NCI-H2029 treated with DMSO at 0.1 percent for 48 hours (cell line): ENCODE results near the gene PRDX2.
"Not testable (repeated sequence)": the region's sequence is repeated elsewhere in the genome, so short reads cannot be mapped to it uniquely, and the experiment has no call there.

Experiments
- DNase-seq: peaks from one replicate; lab custom pipeline; 2025; lab: John Stamatoyannopoulos, UW

PRDX2 gene

GRCh38 chr19:12801466-12802266 is at the start of gene PRDX2, which contains the start of gene THSD8:
TSS of gene PRDX2 (minus strand) at chr19:12801800. CDS start at chr19:12801261, 539 bp downstream.
TSS of gene THSD8 (plus strand) at chr19:12802069. CDS start at chr19:12802072, 3 bp downstream.
- peak; percentile 63 for DNase-seq

- DNase-seq: peak; percentile 16
These were observed 45.8 kb upstream of the PRDX2 start for GRCh38 chr19:12847159-12848139.

DNA sequence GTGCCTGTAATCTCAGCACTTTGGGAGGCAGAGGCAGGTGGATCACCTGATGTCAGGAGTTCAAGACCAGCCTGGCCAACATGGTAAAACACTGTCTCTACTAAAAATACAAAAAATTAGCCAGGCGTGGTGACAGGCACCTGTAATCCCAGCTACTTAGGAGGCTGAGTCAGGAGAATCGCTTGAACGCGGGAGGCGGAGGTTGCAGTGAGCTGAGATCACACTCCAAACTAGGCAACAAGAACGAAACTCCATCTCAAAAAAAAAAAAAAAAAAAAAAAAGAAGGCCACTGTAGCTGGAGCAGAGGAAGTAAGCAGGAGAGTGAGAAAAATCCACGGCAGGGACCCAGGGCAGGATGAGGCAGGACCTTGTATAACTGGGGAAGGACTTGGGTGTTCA is 45.0 kb upstream of the PRDX2 start:
- DNase-seq: not testable (repeated sequence)

DNA sequence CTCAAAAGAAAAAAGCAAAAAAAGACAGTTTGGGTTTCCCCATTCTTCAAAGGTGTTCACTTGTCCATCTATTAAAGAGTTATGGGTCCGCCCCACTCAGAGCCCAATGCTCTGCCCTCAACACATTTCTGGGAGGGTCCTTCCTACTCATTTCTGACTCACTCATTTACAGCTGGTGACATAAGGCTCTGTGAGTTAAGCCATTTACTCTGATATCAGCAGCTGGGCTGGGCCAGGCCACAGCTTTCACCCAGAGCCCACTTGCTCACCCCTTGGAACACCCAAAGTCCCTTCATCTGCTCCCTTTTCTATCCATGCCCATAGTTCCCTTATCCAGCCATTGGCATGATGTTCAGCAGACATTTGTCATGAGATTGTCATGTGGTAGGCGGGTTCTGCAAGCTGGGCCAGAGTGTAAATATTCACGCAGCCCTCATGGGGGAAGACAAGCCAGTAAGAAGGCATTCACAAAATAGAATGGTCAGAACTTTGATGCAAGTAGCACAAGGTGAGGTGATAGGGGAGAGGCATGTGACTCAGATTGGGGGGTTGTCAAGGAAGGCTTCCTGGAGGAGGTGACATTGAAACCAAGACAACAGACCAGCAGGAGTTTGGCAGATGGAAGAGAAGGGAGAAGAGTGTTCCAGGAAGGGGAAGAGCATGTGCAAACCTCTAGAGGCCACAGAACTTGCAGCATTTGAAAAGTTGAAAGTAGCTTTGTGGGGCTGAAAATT is 42.6 kb upstream of the PRDX2 start:
- DNase-seq: no peak

DNA sequence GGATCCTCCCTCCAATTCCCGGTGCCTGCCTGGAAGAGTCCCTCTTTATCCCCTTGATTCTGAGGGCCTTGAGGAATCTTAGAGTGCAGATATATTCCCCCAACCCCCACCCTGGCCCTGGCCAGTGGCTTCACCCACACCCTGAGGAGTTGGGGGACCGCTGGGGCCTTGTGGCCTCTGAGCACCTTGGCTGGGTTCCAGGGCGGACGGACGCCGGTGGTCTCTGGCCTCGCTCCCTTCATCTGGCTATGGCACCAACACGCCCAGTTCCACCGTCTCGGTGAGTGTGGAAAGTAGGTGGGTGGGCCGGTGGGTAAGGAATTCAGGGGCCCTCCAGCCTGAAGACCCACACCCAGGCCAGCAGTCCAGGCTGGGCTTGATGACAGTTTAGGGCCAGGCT is 41.7 kb upstream of the PRDX2 start:
- DNase-seq: no peak

DNA sequence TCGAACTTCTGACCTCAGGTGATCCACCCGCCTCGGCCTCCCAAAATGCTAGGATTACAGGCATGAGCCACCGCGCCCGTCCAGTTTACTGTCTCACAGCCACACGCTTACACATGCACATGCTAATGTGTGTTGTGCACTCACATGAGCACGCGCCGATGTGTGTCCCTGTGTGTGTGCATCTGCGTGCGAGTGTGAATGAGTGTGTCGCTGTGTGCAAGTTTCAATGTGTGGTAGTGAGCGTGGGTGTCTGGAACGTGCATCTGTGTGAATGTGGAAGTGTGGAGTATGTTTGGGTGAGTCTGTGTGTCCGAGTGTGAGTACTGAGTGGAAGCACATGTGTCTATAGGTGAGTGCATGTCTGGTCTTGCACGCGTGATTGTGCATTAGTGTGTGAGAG is 40.9 kb upstream of the PRDX2 start:
- no peak for DNase-seq

- DNase-seq: peak; percentile 54
These were observed 39.5 kb upstream of the PRDX2 start for GRCh38 chr19:12841094-12841493.

DNA sequence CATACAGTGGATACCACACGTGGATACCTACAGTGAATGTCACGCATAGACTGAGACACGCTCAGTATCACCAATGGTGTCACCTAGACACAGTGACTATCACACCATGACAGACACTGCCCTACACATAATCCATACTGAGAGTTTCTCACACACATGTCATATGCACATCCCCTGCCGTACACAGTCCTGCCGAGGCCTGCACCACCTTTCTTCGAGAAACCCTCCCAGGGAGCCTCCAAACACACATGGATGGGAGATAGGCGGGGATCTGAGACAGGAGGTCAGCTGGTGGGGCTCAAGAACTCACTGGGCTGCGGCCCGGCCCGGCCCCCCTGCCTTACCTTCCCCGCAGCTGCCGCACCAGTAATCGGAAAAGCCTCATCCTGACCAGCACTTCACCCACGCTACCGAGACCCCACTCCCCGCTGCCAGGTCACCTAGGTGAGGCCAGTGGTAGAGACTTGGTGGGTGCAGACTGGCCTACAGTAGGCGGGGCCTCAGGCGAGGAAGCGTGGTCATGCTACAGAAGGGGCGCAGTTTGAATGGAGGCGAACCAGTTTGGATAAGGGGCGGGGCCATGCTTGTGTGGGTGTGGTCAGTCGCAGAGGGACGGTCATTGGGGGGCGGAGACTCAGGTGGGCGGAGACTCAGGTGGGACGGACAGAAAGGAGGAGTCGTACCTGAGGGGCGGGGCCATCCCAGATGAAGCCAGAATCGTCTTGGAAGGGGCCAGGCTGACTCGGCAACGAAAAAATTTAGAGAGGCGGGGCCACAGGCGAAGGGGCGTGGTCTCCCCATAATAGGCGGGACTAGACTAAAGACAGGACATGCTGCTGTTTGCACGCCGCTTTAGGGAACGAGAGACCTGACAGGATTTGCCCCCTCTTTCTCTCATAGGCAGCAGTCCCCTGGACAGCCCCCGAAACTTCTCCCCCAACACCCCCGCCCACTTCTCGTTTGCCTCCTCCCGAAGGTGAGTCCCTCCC is 38.8 kb upstream of the PRDX2 start:
- DNase-seq: peak; percentile 89

- DNase-seq: peak; percentile 7
These were observed 37.5 kb upstream of the PRDX2 start for GRCh38 chr19:12838886-12839756.

- DNase-seq: no peak
These were observed 36.7 kb upstream of the PRDX2 start, which contains the start of gene MAST1 for GRCh38 chr19:12838182-12838885. TSS of gene MAST1 (plus strand) at chr19:12838515. CDS start at chr19:12838573, 58 bp downstream.

DNA sequence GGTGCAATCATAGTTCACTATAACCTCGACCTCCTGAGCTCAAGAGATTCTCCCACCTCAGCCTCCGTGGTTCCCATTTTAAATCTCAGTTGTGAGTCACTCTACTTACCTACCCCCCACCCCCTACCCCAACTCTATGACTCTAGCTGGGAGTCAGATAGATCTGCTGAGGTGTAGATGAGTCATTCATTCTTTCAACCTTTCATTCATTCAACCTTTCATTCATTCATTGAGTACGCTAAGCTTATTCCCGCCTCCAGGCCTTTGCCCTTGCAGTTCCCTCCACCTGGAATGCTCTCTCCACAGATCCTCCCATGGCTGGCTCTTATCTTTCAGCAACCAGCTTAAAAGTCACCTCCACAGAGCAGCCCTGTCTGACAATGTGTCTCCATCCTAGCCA is 35.6 kb upstream of the PRDX2 start:
- no peak for DNase-seq

- DNase-seq: no peak
These were observed 34.9 kb upstream of the PRDX2 start for GRCh38 chr19:12836529-12836863.

- peak; percentile 42 for DNase-seq
These were observed 33.6 kb upstream of the PRDX2 start for GRCh38 chr19:12834976-12835757.

DNA sequence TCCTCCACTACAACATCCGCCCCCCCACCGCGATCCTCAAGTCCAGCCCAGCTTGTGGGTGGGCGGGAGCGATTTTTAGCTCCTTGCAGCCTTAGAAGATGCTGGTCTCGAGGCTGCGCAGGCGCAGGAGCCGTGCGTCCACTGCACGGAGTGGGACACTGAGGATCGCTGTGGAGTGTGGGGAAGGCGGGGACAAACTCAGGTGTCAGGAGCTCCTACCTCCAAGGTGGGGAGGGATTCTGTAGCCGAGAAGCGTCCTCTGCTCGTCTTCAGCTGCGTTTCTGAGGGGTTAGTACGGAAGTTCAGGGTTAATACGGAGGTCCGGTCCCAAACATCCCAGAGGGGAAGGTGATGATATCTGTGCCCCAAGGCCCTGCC is 33.0 kb upstream of the PRDX2 start, which contains the start of gene RTBDN:
TSS of gene RTBDN (minus strand) at position 14 of the 378 bp plus-strand sequence. CDS start 4,600 bp downstream, outside the sequence.
- peak; percentile 12 for DNase-seq

DNA sequence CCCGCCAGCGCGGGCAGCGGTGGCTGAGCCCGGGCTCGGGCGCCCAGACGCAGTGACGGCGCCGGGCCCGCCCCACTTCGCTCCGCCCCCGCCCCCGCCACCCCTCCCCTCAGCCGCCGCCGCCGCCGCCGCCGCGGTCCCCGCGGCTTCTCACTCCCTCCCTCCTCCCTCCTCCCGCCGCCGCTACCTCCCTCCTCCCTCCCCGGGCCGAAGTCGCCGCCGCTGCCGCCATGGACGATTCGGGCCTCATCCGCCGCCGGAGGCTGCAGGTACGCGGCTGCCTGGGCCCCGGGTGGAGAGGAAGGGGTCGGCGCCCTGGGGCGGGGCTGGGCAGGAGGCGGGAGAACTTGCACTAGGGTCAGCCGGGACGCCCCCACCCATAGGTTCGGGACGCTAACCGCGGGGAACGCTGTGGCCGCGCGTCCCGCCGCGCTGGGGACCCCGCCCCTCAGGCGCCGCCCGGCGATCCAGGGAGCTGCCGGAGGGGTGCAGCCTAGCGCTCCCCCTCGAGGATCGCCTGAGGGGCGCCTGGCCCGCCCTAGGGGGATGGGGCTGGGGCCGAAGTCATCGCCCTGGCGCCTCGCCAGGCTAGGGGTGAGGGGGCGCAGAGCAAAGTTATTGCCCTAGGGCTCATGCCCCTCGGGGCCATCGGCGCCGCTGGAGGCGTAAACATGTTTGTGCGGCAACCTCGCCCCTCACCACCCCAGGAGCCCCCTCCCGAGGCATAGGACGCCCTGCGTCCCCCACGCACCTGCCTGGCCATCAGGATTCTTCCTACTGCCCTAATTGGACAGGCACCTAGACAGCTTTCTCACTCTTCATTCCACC is 32.4 kb upstream of the PRDX2 start:
- no peak for DNase-seq

GRCh38 chr19:12833418-12833737 is 31.8 kb upstream of the PRDX2 start:
- no peak for DNase-seq

DNA sequence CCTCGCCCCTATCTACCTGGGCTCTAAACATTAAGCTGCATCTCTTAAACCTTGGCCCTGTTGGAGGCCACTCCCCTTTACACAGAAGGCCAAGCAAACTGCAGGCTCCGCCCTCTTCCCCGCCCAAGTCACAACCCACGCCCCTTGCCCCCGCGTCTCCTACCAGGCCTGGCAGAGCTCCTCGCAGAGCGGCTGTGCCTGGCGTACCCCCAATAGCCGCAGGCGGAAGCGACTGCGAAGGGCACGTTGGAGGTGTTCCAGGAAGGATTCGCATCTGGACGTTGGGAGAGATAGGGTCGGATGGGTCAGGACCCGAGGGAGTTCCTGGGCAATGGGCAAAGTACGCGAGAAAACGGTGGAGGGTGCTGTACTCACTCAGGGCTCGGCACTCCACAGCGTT is 26.9 kb upstream of the PRDX2 start:
- DNase-seq: peak; percentile 60
